GM23338 (cell line): Measurements from ENCODE around the gene COIL.

ENCODE experiments used
- CREB1 ChIP-seq: fragments of 250-450 bp; sonication (Bioruptor Pico); IDR thresholded peaks from 2 replicates; pipeline ENCODE4 v1.5.0; 2020; ENCODE audit warnings: low read depth, mild to moderate bottlenecking, moderate library complexity
- CTCF ChIP-seq, 2 experiments: fragments of 200-600 bp in 1 of 2; sonication (generic) in 1 of 2; conservative IDR thresholded peaks; 2 replicates each; pipeline versions ENCODE4 v1.5.1 to v1.6.1; 2016 to 2017; ENCODE audit warnings: antibody characterized with exemption in 2 of 2, low read depth in 2 of 2, mild to moderate bottlenecking in 2 of 2, moderate library complexity in 1 of 2
- ETS1 ChIP-seq: IDR thresholded peaks from 2 replicates; pipeline ENCODE4 v1.6.1; 2016; ENCODE audit warnings: antibody characterized with exemption
- EZH2 ChIP-seq: fragments of 200-600 bp; sonication (generic); IDR thresholded peaks from one replicate; pipeline ENCODE4 v1.8.0; 2017; ENCODE audit warnings: antibody characterized with exemption, mild to moderate bottlenecking, low read depth; ENCODE audit not compliant: unreplicated experiment
- EZH2phosphoT487 ChIP-seq: fragments of 200-600 bp; sonication (generic); IDR thresholded peaks from one replicate; pipeline ENCODE4 v1.8.1; 2018; ENCODE audit warnings: antibody characterized with exemption; ENCODE audit not compliant: unreplicated experiment
- NANOG ChIP-seq: IDR thresholded peaks from 2 replicates; pipeline ENCODE4 v1.6.1; 2016; ENCODE audit warnings: antibody characterized with exemption, borderline replicate concordance
- POLR2AphosphoS5 ChIP-seq: IDR thresholded peaks from 2 replicates; pipeline ENCODE4 v1.6.1; 2016; ENCODE audit warnings: antibody characterized with exemption, low read depth
- REST ChIP-seq: IDR thresholded peaks from one replicate; pipeline ENCODE4 v1.6.1; 2018; ENCODE audit warnings: antibody characterized with exemption; ENCODE audit not compliant: unreplicated experiment
- STAT1 ChIP-seq: IDR thresholded peaks from one replicate; pipeline ENCODE4 v1.6.1; 2016; ENCODE audit warnings: antibody characterized with exemption; ENCODE audit not compliant: unreplicated experiment
- TF ChIP-seq, protein P1 (sequence below): fragments of 250-450 bp; sonication (Bioruptor Pico); IDR thresholded peaks from 2 replicates; pipeline ENCODE4 v1.5.0; 2020; ENCODE audit warnings: mild to moderate bottlenecking, moderate library complexity

GRCh38 chr17:57006040-57006439, 45.2 kb upstream of the COIL start:
- no peak for TF ChIP-seq CTCF (conservative IDR thresholded peaks at IDR 0.05; ENCODE audit: low read depth in 2 of 2)
- TF ChIP-seq EZH2: no peak
- no peak for TF ChIP-seq EZH2phosphoT487
- no peak for TF ChIP-seq POLR2AphosphoS5
- TF ChIP-seq REST: no peak
- no peak for TF ChIP-seq CREB1 (CRISPR knock-in tag)
- no peak for TF ChIP-seq NANOG
- no peak for TF ChIP-seq ETS1
- TF ChIP-seq, protein P1, sequence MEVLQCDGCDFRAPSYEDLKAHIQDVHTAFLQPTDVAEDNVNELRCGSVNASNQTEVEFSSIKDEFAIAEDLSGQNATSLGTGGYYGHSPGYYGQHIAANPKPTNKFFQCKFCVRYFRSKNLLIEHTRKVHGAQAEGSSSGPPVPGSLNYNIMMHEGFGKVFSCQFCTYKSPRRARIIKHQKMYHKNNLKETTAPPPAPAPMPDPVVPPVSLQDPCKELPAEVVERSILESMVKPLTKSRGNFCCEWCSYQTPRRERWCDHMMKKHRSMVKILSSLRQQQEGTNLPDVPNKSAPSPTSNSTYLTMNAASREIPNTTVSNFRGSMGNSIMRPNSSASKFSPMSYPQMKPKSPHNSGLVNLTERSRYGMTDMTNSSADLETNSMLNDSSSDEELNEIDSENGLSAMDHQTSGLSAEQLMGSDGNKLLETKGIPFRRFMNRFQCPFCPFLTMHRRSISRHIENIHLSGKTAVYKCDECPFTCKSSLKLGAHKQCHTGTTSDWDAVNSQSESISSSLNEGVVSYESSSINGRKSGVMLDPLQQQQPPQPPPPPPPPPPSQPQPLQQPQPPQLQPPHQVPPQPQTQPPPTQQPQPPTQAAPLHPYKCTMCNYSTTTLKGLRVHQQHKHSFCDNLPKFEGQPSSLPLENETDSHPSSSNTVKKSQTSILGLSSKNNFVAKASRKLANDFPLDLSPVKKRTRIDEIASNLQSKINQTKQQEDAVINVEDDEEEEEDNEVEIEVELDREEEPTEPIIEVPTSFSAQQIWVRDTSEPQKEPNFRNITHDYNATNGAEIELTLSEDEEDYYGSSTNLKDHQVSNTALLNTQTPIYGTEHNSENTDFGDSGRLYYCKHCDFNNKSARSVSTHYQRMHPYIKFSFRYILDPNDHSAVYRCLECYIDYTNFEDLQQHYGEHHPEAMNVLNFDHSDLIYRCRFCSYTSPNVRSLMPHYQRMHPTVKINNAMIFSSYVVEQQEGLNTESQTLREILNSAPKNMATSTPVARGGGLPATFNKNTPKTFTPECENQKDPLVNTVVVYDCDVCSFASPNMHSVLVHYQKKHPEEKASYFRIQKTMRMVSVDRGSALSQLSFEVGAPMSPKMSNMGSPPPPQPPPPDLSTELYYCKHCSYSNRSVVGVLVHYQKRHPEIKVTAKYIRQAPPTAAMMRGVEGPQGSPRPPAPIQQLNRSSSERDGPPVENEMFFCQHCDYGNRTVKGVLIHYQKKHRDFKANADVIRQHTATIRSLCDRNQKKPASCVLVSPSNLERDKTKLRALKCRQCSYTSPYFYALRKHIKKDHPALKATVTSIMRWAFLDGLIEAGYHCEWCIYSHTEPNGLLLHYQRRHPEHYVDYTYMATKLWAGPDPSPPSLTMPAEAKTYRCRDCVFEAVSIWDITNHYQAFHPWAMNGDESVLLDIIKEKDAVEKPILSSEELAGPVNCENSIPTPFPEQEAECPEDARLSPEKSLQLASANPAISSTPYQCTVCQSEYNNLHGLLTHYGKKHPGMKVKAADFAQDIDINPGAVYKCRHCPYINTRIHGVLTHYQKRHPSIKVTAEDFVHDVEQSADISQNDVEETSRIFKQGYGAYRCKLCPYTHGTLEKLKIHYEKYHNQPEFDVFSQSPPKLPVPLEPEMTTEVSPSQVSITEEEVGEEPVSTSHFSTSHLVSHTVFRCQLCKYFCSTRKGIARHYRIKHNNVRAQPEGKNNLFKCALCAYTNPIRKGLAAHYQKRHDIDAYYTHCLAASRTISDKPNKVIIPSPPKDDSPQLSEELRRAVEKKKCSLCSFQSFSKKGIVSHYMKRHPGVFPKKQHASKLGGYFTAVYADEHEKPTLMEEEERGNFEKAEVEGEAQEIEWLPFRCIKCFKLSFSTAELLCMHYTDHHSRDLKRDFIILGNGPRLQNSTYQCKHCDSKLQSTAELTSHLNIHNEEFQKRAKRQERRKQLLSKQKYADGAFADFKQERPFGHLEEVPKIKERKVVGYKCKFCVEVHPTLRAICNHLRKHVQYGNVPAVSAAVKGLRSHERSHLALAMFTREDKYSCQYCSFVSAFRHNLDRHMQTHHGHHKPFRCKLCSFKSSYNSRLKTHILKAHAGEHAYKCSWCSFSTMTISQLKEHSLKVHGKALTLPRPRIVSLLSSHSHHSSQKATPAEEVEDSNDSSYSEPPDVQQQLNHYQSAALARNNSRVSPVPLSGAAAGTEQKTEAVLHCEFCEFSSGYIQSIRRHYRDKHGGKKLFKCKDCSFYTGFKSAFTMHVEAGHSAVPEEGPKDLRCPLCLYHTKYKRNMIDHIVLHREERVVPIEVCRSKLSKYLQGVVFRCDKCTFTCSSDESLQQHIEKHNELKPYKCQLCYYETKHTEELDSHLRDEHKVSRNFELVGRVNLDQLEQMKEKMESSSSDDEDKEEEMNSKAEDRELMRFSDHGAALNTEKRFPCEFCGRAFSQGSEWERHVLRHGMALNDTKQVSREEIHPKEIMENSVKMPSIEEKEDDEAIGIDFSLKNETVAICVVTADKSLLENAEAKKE (CRISPR knock-in tag): no peak
- no peak for TF ChIP-seq STAT1
